ENCODE data around the gene FASTK. TPM values are rescaled to one million over a fixed set of nuclear protein-coding genes. Genes with fewer than 3 reads are reported as not detected.

FASTK gene
- total and polyA plus RNA-seq, 2 of the 4 experiments (the other 2 are of a cell fraction) = 53.8 to 115 TPM

DNA sequence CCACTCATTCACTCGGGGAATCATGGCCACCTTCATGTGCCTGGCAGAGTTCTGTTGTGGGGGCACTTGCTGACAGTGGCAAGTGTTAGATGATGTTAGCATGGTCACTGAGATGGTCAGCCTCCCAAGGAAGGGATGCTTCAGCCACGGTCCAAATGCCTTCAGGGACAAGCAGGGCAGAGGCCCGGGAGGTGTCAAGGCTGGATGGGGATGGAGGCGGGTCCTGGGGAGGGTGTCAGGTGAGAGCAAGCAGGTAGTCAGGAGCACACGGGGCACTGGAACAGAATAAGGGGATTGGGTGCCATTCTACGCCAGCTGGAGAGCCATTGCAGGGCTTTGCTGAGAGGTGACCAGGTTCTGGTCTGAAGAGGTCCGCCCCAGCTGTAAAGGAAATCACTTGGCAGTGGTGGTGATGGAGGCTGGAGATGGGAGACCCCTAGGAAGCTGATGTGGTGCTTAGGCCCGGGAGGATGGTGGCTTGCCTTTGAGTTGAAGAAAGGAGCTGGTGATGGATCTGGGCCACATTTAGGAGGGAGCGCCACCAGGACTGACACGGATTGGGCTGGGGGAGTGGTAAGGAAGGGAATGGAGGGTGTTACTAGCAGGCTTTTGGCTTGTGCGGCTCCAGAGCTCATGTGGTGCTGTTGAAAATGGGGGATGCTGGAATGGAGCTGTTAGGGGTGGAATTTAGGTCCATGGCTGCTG, 29.8 kb upstream of the FASTK start (continued):
- TF ChIP-seq BHLHE40 (IDR thresholded peaks at IDR 0.05; ENCODE audit: low read depth, low read length) (no peak), MAZ (IDR thresholded peaks at IDR 0.05; ENCODE audit: borderline replicate concordance, low read depth, low read length) (no peak)
